Keratinocyte (primary cell): Measurements from ENCODE around the gene DSCAML1. TPM values are rescaled to one million over a fixed set of nuclear protein-coding genes. Genes with fewer than 3 reads are reported as not detected.

Experiments used
- DNase-seq: peaks from one replicate; pipeline ENCODE4 v3.0.0-alpha.2; 2011; ENCODE audit warnings: low read depth, missing footprints, low spot score
- FAIRE-seq: peaks from 2 replicates; lab custom pipeline; 2011; peaks lifted over from hg19 to GRCh38; lab: Jason Lieb, UNC
- H2AFZ ChIP-seq: 2 replicates; pipeline ENCODE4 v1.6.0; 2012; ENCODE audit warnings: low read length, control low read depth, inconsistent platforms; ENCODE audit not compliant: control insufficient read depth
- H3K27ac ChIP-seq: 2 replicates; pipeline ENCODE4 v1.5.1; 2011; ENCODE audit warnings: low read length; ENCODE audit not compliant: control insufficient read depth, insufficient read depth
- H3K27me3 ChIP-seq: 3 replicates; pipeline ENCODE4 v1.6.0; 2011; ENCODE audit warnings: low read length; ENCODE audit not compliant: control insufficient read depth, insufficient read depth; ENCODE audit errors: extremely low read depth
- H3K36me3 ChIP-seq, 2 experiments: 2 replicates in 1 of 2; 3 replicates in 1 of 2; pipeline ENCODE4 v1.5.1; 2011; ENCODE audit warnings: low read length in 2 of 2, mild to moderate bottlenecking in 1 of 2; ENCODE audit not compliant: control insufficient read depth in 2 of 2, insufficient read depth in 2 of 2; ENCODE audit errors: extremely low read depth in 1 of 2
- H3K4me1 ChIP-seq: 3 replicates; pipeline ENCODE4 v1.5.1; 2011; ENCODE audit warnings: low read length; ENCODE audit not compliant: control insufficient read depth, insufficient read depth; ENCODE audit errors: extremely low read depth
- H3K4me2 ChIP-seq: 3 replicates; pipeline ENCODE4 v1.6.0; 2011; ENCODE audit warnings: low read depth, low read length; ENCODE audit not compliant: control insufficient read depth, insufficient read depth; ENCODE audit errors: extremely low read depth
- H3K4me3 ChIP-seq, 3 experiments: fragments of 200-600 bp in 1 of 3; sonication (generic) in 1 of 3; 2 replicates in 2 of 3; 3 replicates in 1 of 3; pipeline ENCODE4 v1.5.1; 2011 to 2016; ENCODE audit warnings: low read length in 3 of 3, mild to moderate bottlenecking in 3 of 3, control low read depth in 2 of 3, inconsistent platforms in 1 of 3, low read depth in 1 of 3, mixed read lengths in 1 of 3, mixed run types in 1 of 3, moderate library complexity in 1 of 3; ENCODE audit not compliant: control insufficient read depth in 2 of 3, insufficient read depth in 2 of 3; ENCODE audit errors: extremely low read depth in 1 of 3
- H3K79me2 ChIP-seq: 2 replicates; pipeline ENCODE4 v1.6.0; 2012; ENCODE audit warnings: low read length; ENCODE audit not compliant: control insufficient read depth, insufficient read depth
- H3K9ac ChIP-seq: 3 replicates; pipeline ENCODE4 v1.6.0; 2011; ENCODE audit warnings: low read length; ENCODE audit not compliant: control insufficient read depth, insufficient read depth; ENCODE audit errors: extremely low read depth
- H3K9me1 ChIP-seq: 3 replicates; pipeline ENCODE4 v1.6.0; 2011; ENCODE audit warnings: low read length; ENCODE audit not compliant: control insufficient read depth, insufficient read depth; ENCODE audit errors: extremely low read depth
- H3K9me3 ChIP-seq: 2 replicates; pipeline ENCODE4 v1.5.1; 2012; ENCODE audit warnings: low read depth, low read length; ENCODE audit not compliant: control insufficient read depth
- H4K20me1 ChIP-seq: 3 replicates; pipeline ENCODE4 v1.6.0; 2011; ENCODE audit warnings: low read length; ENCODE audit not compliant: control insufficient read depth, insufficient read depth; ENCODE audit errors: extremely low read depth
- EZH2 ChIP-seq: IDR thresholded peaks from one replicate; pipeline ENCODE4 v1.6.1; 2012; ENCODE audit warnings: inconsistent platforms, mild to moderate bottlenecking, low read length, moderate library complexity
- dilution Hi-C: fragments of 300-500 bp; cut with MboI; formaldehyde crosslinking; loops from one replicate; pipeline ENCODE4 v1.7.0; 2020; ENCODE audit warnings: low sequenced_read_pairs; ENCODE audit not compliant: extremely low pct_ligation_motif_present
- polyA plus RNA-seq, 5 experiments: library from polyadenylated mRNA; depleted of rRNA in 3 of 5; stranded (reverse) in 3 of 5; stranded (forward) in 1 of 5; unstranded in 1 of 5; fragments of >200 nt; gene quantifications; 1 replicate in 1 of 5; 2 replicates in 3 of 5; 3 replicates in 1 of 5; pipeline versions ENCODE4 v1.2.1 to v1.2.3, GENCODE V29; 2011 to 2012; ENCODE audit warnings: missing spikeins in 2 of 5, low read depth in 1 of 5, low replicate concordance in 1 of 5
- TF ChIP-seq, protein P1 (sequence below), 3 experiments: IDR thresholded peaks in 1 of 3; conservative IDR thresholded peaks in 1 of 3; optimal IDR thresholded peaks in 1 of 3; 2 replicates in 2 of 3; 3 replicates in 1 of 3; pipeline versions ENCODE3 to v1.5.1; 2011; ENCODE audit warnings: low read length in 3 of 3, mild to moderate bottlenecking in 3 of 3, moderate library complexity in 2 of 3, control low read depth in 1 of 3, inconsistent platforms in 1 of 3; ENCODE audit not compliant: insufficient read depth in 2 of 3; ENCODE audit errors: extremely low read depth in 1 of 3

Gene DSCAML1
- polyA plus RNA-seq, 1 donor (not counting 4 experiments of a cell fraction or from before 2014, with no cell fraction given): not detected

DNA sequence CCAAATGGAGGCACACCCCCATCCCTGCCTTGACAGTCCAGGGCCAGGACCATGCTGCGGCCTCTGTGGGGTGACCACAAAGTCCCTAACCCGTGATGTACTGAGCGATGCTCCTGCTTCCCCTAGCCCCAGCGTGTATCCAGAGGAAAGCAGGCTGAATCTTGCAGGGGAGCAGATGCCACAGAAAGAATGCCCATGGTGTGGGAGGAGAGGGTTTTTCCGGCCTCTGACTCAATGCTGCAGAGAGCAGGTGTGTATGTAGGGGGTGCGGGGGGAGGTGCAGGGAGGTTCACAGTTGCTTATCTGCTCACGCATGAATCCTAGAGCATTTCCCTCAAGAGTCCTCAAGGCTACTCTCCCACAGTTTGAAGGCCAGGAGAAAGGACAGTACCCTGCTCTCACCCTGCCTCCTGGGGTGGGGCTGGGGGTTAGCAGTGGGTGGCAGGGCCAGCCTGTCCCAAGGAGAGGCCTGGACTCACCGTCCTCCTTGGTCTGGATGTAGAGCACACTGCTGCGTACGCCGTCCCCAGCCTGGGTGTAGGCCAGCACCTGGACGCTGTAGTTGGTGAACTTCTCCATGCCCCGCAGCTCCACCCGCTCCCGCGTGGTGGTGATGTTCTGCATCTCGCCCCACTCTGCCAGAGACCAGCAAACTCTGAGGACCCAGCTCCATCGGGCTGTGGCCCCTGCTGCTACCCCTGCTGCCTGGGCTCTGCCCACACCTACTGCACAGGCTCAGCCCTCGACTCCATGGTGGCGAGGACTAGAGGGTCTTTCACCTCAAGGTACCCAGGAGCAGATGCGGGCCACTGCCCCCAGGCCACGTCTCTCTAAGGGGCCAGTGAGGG lies 338.5 kb downstream of the DSCAML1 start:
- Histone ChIP-seq H3K4me2 (no peak overlapping the region), H3K79me2 (no peaks in the 10 kb centered on the region), H4K20me1 (no peaks in the 10 kb centered on the region), H3K27me3 (peaks cover 11% of the 10 kb centered on the region), H3K36me3 (no peaks in the 10 kb centered on the region), H3K4me3 (no peak overlapping the region), H3K9ac (no peak overlapping the region), H3K9me1 (no peaks in the 10 kb centered on the region), H3K9me3 (no peaks in the 10 kb centered on the region), H3K4me1 (peaks cover 5% of the 10 kb centered on the region), H3K27ac (no peak overlapping the region), H2AFZ (no peak overlapping the region)
- FAIRE-seq (peak; percentile 53), DNase-seq (peak; percentile 4)
- TF ChIP-seq, protein P1, sequence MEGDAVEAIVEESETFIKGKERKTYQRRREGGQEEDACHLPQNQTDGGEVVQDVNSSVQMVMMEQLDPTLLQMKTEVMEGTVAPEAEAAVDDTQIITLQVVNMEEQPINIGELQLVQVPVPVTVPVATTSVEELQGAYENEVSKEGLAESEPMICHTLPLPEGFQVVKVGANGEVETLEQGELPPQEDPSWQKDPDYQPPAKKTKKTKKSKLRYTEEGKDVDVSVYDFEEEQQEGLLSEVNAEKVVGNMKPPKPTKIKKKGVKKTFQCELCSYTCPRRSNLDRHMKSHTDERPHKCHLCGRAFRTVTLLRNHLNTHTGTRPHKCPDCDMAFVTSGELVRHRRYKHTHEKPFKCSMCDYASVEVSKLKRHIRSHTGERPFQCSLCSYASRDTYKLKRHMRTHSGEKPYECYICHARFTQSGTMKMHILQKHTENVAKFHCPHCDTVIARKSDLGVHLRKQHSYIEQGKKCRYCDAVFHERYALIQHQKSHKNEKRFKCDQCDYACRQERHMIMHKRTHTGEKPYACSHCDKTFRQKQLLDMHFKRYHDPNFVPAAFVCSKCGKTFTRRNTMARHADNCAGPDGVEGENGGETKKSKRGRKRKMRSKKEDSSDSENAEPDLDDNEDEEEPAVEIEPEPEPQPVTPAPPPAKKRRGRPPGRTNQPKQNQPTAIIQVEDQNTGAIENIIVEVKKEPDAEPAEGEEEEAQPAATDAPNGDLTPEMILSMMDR (optimal IDR thresholded peaks at IDR 0.05 in 1 of 3, IDR thresholded peaks at IDR 0.05 in 1 of 3, conservative IDR thresholded peaks at IDR 0.05 in 1 of 3; ENCODE audit: extremely low read depth in 1 of 3, insufficient read depth in 2 of 3, low read length in 3 of 3): no peak
- TF ChIP-seq EZH2: no peak
- dilution Hi-C loops: no loop called here

DNA sequence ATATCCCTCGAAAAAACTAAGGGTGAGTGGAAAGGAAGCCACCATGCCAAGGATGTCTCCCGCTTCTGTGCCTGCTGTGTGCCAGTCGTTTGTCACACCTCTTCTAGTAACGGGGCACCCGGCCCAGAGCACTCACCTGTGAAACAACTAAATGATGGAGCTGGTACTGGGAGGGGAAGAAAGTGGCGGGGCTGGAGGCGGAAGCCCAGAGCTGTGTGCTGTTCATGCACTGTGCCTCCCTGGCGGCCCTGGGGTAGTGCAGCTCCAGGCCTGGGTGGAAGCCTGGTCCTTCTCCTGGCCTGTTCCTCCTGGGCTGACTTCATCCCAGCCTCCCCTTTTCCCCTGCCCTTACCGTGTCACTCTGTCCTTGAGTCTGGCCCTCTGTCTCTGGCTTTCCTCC lies 339.2 kb downstream of the DSCAML1 start:
- Histone ChIP-seq H3K9ac (no peak overlapping the region), H3K36me3 (no peaks in the 10 kb centered on the region), H3K9me1 (no peaks in the 10 kb centered on the region), H4K20me1 (no peaks in the 10 kb centered on the region), H3K27ac (no peak overlapping the region), H3K4me3 (no peak overlapping the region), H3K4me1 (peaks cover 5% of the 10 kb centered on the region), H3K4me2 (no peak overlapping the region), H3K27me3 (peaks cover 11% of the 10 kb centered on the region), H2AFZ (no peak overlapping the region), H3K79me2 (no peaks in the 10 kb centered on the region), H3K9me3 (no peaks in the 10 kb centered on the region)
- dilution Hi-C loops: no loop called here
- DNase-seq (no peak), FAIRE-seq (no peak)
- TF ChIP-seq EZH2: no peak
- TF ChIP-seq, protein P1 (optimal IDR thresholded peaks at IDR 0.05 in 1 of 3, IDR thresholded peaks at IDR 0.05 in 1 of 3, conservative IDR thresholded peaks at IDR 0.05 in 1 of 3; ENCODE audit: extremely low read depth in 1 of 3, insufficient read depth in 2 of 3, low read length in 3 of 3): no peak
